K562 (cell line): ENCODE measurements around the gene MYRIP. TPM values are rescaled to one million over a fixed set of nuclear protein-coding genes. Genes with fewer than 3 reads are reported as not detected.

Source experiments
- ATAC-seq: fragments of 200-7000 bp; cut with Tn5 transposase; 3 replicates; pipeline ENCODE4 v1.9.1; 2020; ENCODE audit warnings: moderate library complexity
- BruUV-seq: library from RNA; stranded (reverse); fragments of 400-500 nt; replicated peaks from 2 replicates; lab custom pipeline; 2021; lab: Mats Ljungman, UMichigan
- CTCF ChIA-PET: fragments of 300-600 bp; formaldehyde crosslinking; extraction: SDS; loops from one replicate; lab custom pipeline; 2021; ENCODE audit warnings: low intra/inter-chr PET ratio; lab: Yijun Ruan, JAX
- POLR2A ChIA-PET: fragments of 300-600, 350-650 bp; sonication (Branson Sonifier 250); formaldehyde crosslinking; extraction: SDS; loops from one replicate; lab custom pipeline; 2021; ENCODE audit warnings: antibody characterized with exemption, inconsistent platforms; lab: Yijun Ruan, JAX
- DNase-seq, 4 experiments: peaks; one replicate each; pipeline versions ENCODE4 v3.0.0 to v3.0.0-alpha.2; 2011 to 2018; ENCODE audit warnings: low spot score in 3 of 4, mixed read lengths in 3 of 4; ENCODE audit errors: extremely low read depth in 1 of 4
- FAIRE-seq: peaks from 2 replicates; lab custom pipeline; 2011; peaks lifted over from hg19 to GRCh38; lab: Jason Lieb, UNC
- H2AFZ ChIP-seq: 2 replicates; pipeline ENCODE4 v1.6.0; 2011; ENCODE audit warnings: low read depth, low read length, control low read depth, inconsistent platforms
- H3K27ac ChIP-seq: fragments of 200-600 bp; 3 replicates; pipeline ENCODE4 v1.8.0; 2011; ENCODE audit warnings: low read depth, mild to moderate bottlenecking, control low read depth, inconsistent platforms, low read length, moderate library complexity, mixed read lengths; ENCODE audit errors: extremely low read depth
- H3K27me3 ChIP-seq, 2 experiments: fragments of 300-600 bp in 1 of 2; 2 replicates in 1 of 2; 3 replicates in 1 of 2; pipeline versions ENCODE4 v1.6.0 to v1.8.0; 2011; ENCODE audit warnings: inconsistent platforms in 2 of 2, low read length in 2 of 2, mild to moderate bottlenecking in 1 of 2, mixed read lengths in 1 of 2, moderate library complexity in 1 of 2; ENCODE audit not compliant: control insufficient read depth in 2 of 2, insufficient read depth in 2 of 2
- H3K36me3 ChIP-seq: fragments of 300-600 bp; 3 replicates; pipeline ENCODE4 v1.8.0; 2011; ENCODE audit warnings: mild to moderate bottlenecking, low read length, inconsistent platforms; ENCODE audit not compliant: control insufficient read depth, insufficient read depth
- H3K4me1 ChIP-seq, 2 experiments: fragments of 200-600 bp in 1 of 2; replicated peaks in 1 of 2; 2 replicates in 1 of 2; 3 replicates in 1 of 2; pipeline versions ENCODE4 v1.5.1 to v1.8.0; 2011; ENCODE audit warnings: inconsistent platforms in 2 of 2, low read length in 2 of 2, mild to moderate bottlenecking in 1 of 2, mixed read lengths in 1 of 2, moderate library complexity in 1 of 2; ENCODE audit not compliant: control insufficient read depth in 2 of 2, insufficient read depth in 2 of 2
- H3K4me2 ChIP-seq: 2 replicates; pipeline ENCODE4 v1.6.1; 2011; ENCODE audit warnings: low read length, control low read depth, inconsistent platforms, mixed read lengths; ENCODE audit not compliant: insufficient read depth
- H3K4me3 ChIP-seq: fragments of 200-600 bp; sonication (generic), shearing (Covaris generic); 2 replicates; pipeline ENCODE4 v1.5.1; 2016; ENCODE audit warnings: control low read depth, inconsistent platforms
- H3K79me2 ChIP-seq: fragments of 200-600 bp; 3 replicates; pipeline ENCODE4 v1.8.0; 2011; ENCODE audit warnings: low read length, inconsistent platforms; ENCODE audit not compliant: control insufficient read depth, insufficient read depth
- H3K9ac ChIP-seq, 2 experiments: 2 replicates each; pipeline versions ENCODE4 v1.6.0 to v1.6.1; 2011; ENCODE audit warnings: low read depth in 2 of 2, low read length in 2 of 2, control low read depth in 1 of 2, inconsistent platforms in 1 of 2, mild to moderate bottlenecking in 1 of 2, mixed read lengths in 1 of 2; ENCODE audit not compliant: insufficient read depth in 1 of 2
- H3K9me1 ChIP-seq: one replicate; pipeline ENCODE4 v1.6.0; 2011; ENCODE audit warnings: inconsistent platforms, mild to moderate bottlenecking, low read length, moderate library complexity; ENCODE audit not compliant: control insufficient read depth, insufficient read depth
- H3K9me3 ChIP-seq: replicated peaks from 2 replicates; pipeline ENCODE4 v1.5.1; 2011; ENCODE audit warnings: low read depth, low read length, inconsistent platforms; ENCODE audit not compliant: control insufficient read depth, insufficient read depth
- H4K20me1 ChIP-seq: replicated peaks from 2 replicates; pipeline ENCODE4 v1.6.1; 2011; ENCODE audit warnings: low read length, inconsistent platforms, mixed read lengths; ENCODE audit not compliant: control insufficient read depth, insufficient read depth
- C11orf30 ChIP-seq: fragments of 450-650 bp; IDR thresholded peaks from 2 replicates; pipeline ENCODE4 v1.6.1; 2016; ENCODE audit warnings: low read depth, mild to moderate bottlenecking
- E2F6 ChIP-seq, 2 experiments: IDR thresholded peaks; 2 replicates each; pipeline ENCODE4 v1.6.1; 2011; ENCODE audit warnings: borderline replicate concordance in 1 of 2, control low read depth in 1 of 2, low read depth in 1 of 2, low read length in 1 of 2, mild to moderate bottlenecking in 1 of 2, mixed read lengths in 1 of 2, moderate library complexity in 1 of 2; ENCODE audit not compliant: insufficient read depth in 1 of 2, insufficient read length in 1 of 2, poor library complexity in 1 of 2, severe bottlenecking in 1 of 2; ENCODE audit errors: extremely low read depth in 1 of 2
- EP400 ChIP-seq: fragments of 450-650 bp; IDR thresholded peaks from 2 replicates; pipeline ENCODE4 v1.6.1; 2017; ENCODE audit warnings: antibody characterized with exemption, mild to moderate bottlenecking, moderate library complexity
- GTF2F1 ChIP-seq: IDR thresholded peaks from 2 replicates; pipeline ENCODE4 v1.6.1; 2011; ENCODE audit warnings: low read depth, low read length, improper control_type of control experiment
- POU5F1 ChIP-seq: fragments of 150-350 bp; IDR thresholded peaks from 2 replicates; pipeline ENCODE4 v1.6.1; 2014; ENCODE audit warnings: borderline replicate concordance, low read length, low read depth, mild to moderate bottlenecking; ENCODE audit not compliant: partially characterized antibody
- RBM39 ChIP-seq: fragments of 200-400 bp; formaldehyde crosslinking; optimal IDR thresholded peaks from 2 replicates; pipeline ENCODE3; 2018; ENCODE audit warnings: low read depth, low read length
- SIN3B ChIP-seq: fragments of 450-650 bp; IDR thresholded peaks from 2 replicates; pipeline ENCODE4 v1.6.1; 2017; ENCODE audit warnings: low read depth, mild to moderate bottlenecking, moderate library complexity
- SUPT5H ChIP-seq: fragments of 450-650 bp; IDR thresholded peaks from 2 replicates; pipeline ENCODE4 v1.6.1; 2016
- TAF15 ChIP-seq: fragments of 200-400 bp; formaldehyde crosslinking; IDR thresholded peaks from 2 replicates; pipeline ENCODE4 v1.6.1; 2017; ENCODE audit warnings: mild to moderate bottlenecking, low read depth, low read length, moderate library complexity
- TAF9B ChIP-seq: fragments of 450-650 bp; IDR thresholded peaks from 2 replicates; pipeline ENCODE4 v1.6.1; 2018; ENCODE audit warnings: mild to moderate bottlenecking; ENCODE audit not compliant: partially characterized antibody
- ZBTB7A ChIP-seq: IDR thresholded peaks from 2 replicates; pipeline ENCODE4 v1.6.1; 2011; ENCODE audit warnings: low read depth, mild to moderate bottlenecking, low read length, moderate library complexity, borderline replicate concordance; ENCODE audit not compliant: control insufficient read depth
- ZNF165 ChIP-seq: fragments of 250-450 bp; sonication (Bioruptor Pico); IDR thresholded peaks from 2 replicates; pipeline ENCODE4 v1.4.0; 2020; ENCODE audit warnings: borderline replicate concordance
- ZNF584 ChIP-seq: fragments of 200-800 bp; sonication (Bioruptor generic); IDR thresholded peaks from 2 replicates; pipeline ENCODE4 v1.6.1; 2016; ENCODE audit warnings: low read depth, mild to moderate bottlenecking, missing genetic modification characterization, missing compliant biosample characterization
- ZNF695 ChIP-seq: fragments of 450-650 bp; formaldehyde crosslinking; IDR thresholded peaks from 2 replicates; pipeline ENCODE4 v1.4.0; 2020; ENCODE audit warnings: mild to moderate bottlenecking, moderate library complexity
- WGBS: fragments of 100-300 bp; shearing (Covaris generic); methylation state at CpG from one replicate; pipeline ENCODE4 v1.1.6; 2016; ENCODE audit warnings: low coverage, mixed read lengths; ENCODE audit not compliant: insufficient coverage; ENCODE audit errors: missing lambda C conversion rate; 5-methylcytosine and 5-hydroxymethylcytosine counted together
- in situ Hi-C: fragments of 300-500 bp; cut with MboI; formaldehyde crosslinking; loops from 4 replicates; pipeline ENCODE4 v1.15.0; 2018; ENCODE audit warnings: inconsistent platforms, mixed read lengths
- intact Hi-C: fragments of 100-400 bp; cut with micrococcal nuclease; formaldehyde crosslinking; loops from 2 replicates; pipeline ENCODE4 v1.14.2; 2022
- polyA plus RNA-seq, 8 experiments: library from polyadenylated mRNA; depleted of rRNA in 4 of 8; stranded (reverse) in 5 of 8; unstranded in 3 of 8; fragments of >200 nt; fragmentation: Nextera tagmentation in 2 of 8; fragmentation: Illumina TruSeq in 1 of 8; extraction: Ambion mirVana in 2 of 8; extraction: Trizol in 1 of 8; gene quantifications; 2 replicates each; pipeline versions ENCODE4 v1.2.1 to v1.2.3, GENCODE V29; 2011 to 2014; ENCODE audit warnings: inconsistent platforms in 1 of 8, missing spikeins in 1 of 8
- total RNA-seq, 7 experiments: library from RNA; depleted of rRNA in 6 of 7; stranded (reverse); fragments of >200 nt in 6 of 7; fragmentation: Illumina TruSeq in 2 of 7; extraction: Trizol in 2 of 7; gene quantifications; 2 replicates each; pipeline versions ENCODE4 v1.2.1 to v1.2.3, GENCODE V29; 2011 to 2021; ENCODE audit warnings: low replicate concordance in 1 of 7
- TF ChIP-seq, protein P1 (sequence below): IDR thresholded peaks from 2 replicates; pipeline ENCODE4 v1.6.1; 2016; ENCODE audit warnings: missing genetic modification characterization, missing compliant biosample characterization
- TF ChIP-seq, protein P2 (sequence below): IDR thresholded peaks from 3 replicates; pipeline ENCODE4 v1.6.1; 2011; ENCODE audit warnings: borderline replicate concordance, mild to moderate bottlenecking; ENCODE audit not compliant: insufficient read length, insufficient read depth

The MYRIP gene
- total and polyA plus RNA-seq, 9 of the 15 experiments (the other 6 are each of a cell fraction or from before 2014, with no cell fraction given) = 0.03 to 0.12 TPM; not detected in 7

- Histone ChIP-seq H3K9me3 (no peaks in the 10 kb centered on the region), H4K20me1 (no peaks in the 10 kb centered on the region), H3K4me3 (no peak overlapping the region), H3K36me3 (no peaks in the 10 kb centered on the region), H3K4me2 (no peak overlapping the region), H3K9ac (no peak overlapping the region), H3K9me1 (no peaks in the 10 kb centered on the region), H3K79me2 (no peaks in the 10 kb centered on the region), H3K4me1 (no peaks in the 10 kb centered on the region), H3K27me3 (no peaks in the 10 kb centered on the region; a peak in 1 of 5 replicates), H3K27ac (no peak overlapping the region), H2AFZ (no peak overlapping the region)
- ChIA-PET CTCF (no interaction called here), POLR2A (interaction anchor here (0.6 to 0.7 kb wide), 2 partner anchors 57 to 1753 kb away, joined by 3 read pairs; no protein-coding TSS in a partner anchor)
- in situ Hi-C loops = no loop called here
- DNase-seq (no peak), FAIRE-seq (no peak), ATAC-seq (no peak)
- no TSS peak for BruUV-seq
- WGBS = 5% methylated on average over 1 of the region's 1 CpG
- intact Hi-C loops = loop anchor here (10.0 kb wide), 1 partner anchor 244 kb away; no protein-coding TSS in a partner anchor
- TF ChIP-seq SUPT5H (no peak), TAF9B (no peak), POU5F1 (no peak), RBM39 (no peak), ZBTB7A (no peak), EP400 (no peak), ZNF695 (CRISPR knock-in tag) (no peak), TAF15 (no peak), C11orf30 (no peak), ZNF584 (no peak), SIN3B (no peak), ZNF165 (CRISPR knock-in tag) (no peak), E2F6 (IDR thresholded peaks at IDR 0.05; ENCODE audit: borderline replicate concordance in 1 of 2, extremely low read depth in 1 of 2, insufficient read depth in 1 of 2, insufficient read length in 1 of 2, low read depth in 1 of 2, low read length in 1 of 2, poor library complexity in 1 of 2, severe bottlenecking in 1 of 2) (no peak), GTF2F1 (no peak)
- TF ChIP-seq, protein P1, sequence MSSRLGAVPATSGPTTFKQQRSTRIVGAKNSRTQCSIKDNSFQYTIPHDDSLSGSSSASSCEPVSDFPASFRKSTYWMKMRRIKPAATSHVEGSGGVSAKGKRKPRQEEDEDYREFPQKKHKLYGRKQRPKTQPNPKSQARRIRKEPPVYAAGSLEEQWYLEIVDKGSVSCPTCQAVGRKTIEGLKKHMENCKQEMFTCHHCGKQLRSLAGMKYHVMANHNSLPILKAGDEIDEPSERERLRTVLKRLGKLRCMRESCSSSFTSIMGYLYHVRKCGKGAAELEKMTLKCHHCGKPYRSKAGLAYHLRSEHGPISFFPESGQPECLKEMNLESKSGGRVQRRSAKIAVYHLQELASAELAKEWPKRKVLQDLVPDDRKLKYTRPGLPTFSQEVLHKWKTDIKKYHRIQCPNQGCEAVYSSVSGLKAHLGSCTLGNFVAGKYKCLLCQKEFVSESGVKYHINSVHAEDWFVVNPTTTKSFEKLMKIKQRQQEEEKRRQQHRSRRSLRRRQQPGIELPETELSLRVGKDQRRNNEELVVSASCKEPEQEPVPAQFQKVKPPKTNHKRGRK (tag) = no peak
- TF ChIP-seq, protein P2, sequence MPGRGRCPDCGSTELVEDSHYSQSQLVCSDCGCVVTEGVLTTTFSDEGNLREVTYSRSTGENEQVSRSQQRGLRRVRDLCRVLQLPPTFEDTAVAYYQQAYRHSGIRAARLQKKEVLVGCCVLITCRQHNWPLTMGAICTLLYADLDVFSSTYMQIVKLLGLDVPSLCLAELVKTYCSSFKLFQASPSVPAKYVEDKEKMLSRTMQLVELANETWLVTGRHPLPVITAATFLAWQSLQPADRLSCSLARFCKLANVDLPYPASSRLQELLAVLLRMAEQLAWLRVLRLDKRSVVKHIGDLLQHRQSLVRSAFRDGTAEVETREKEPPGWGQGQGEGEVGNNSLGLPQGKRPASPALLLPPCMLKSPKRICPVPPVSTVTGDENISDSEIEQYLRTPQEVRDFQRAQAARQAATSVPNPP = no peak
Observed at GRCh38 chr3:40070816-40071215, 261.4 kb downstream of the MYRIP start.
